K562 (cell line): ENCODE measurements around the gene TRMT1L. TPM values are rescaled to one million over a fixed set of nuclear protein-coding genes. Genes with fewer than 3 reads are reported as not detected.

Experiments used
- ASH1L ChIP-seq: fragments of 450-650 bp; IDR thresholded peaks from 2 replicates; pipeline ENCODE4 v1.6.1; 2018; ENCODE audit warnings: borderline replicate concordance, mild to moderate bottlenecking, low read depth; ENCODE audit not compliant: partially characterized antibody
- ATF7 ChIP-seq: fragments of 450-650 bp; IDR thresholded peaks from 2 replicates; pipeline ENCODE4 v1.7.1; 2014; ENCODE audit warnings: mild to moderate bottlenecking, moderate library complexity
- COPS2 ChIP-seq: fragments of 450-650 bp; conservative IDR thresholded peaks from 2 replicates; pipeline ENCODE4 v1.6.1; 2016; ENCODE audit warnings: mild to moderate bottlenecking, moderate library complexity
- GTF2E2 ChIP-seq: fragments of 200-800 bp; sonication (Bioruptor generic); IDR thresholded peaks from 2 replicates; pipeline ENCODE4 v1.6.1; 2016; ENCODE audit warnings: missing genetic modification characterization, missing compliant biosample characterization
- HMGN3 ChIP-seq: IDR thresholded peaks from 2 replicates; pipeline ENCODE4 v1.6.1; 2011; ENCODE audit warnings: borderline replicate concordance, low read depth, mild to moderate bottlenecking, mixed read lengths, low read length; ENCODE audit not compliant: insufficient read length; ENCODE audit errors: extremely low read depth
- KHSRP ChIP-seq: fragments of 450-650 bp; IDR thresholded peaks from 2 replicates; pipeline ENCODE4 v1.6.1; 2017
- MIER1 ChIP-seq: fragments of 450-650 bp; IDR thresholded peaks from 2 replicates; pipeline ENCODE4 v1.6.1; 2016; ENCODE audit warnings: antibody characterized with exemption, mild to moderate bottlenecking, low read depth
- NCOA1 ChIP-seq: fragments of 450-650 bp; IDR thresholded peaks from 2 replicates; pipeline ENCODE4 v1.6.1; 2016; ENCODE audit warnings: low read depth
- NR2C1 ChIP-seq, 2 experiments: fragments of 450-650 bp; IDR thresholded peaks; 2 replicates each; pipeline ENCODE4 v1.6.1; 2017; ENCODE audit warnings: mild to moderate bottlenecking in 2 of 2, antibody characterized with exemption in 1 of 2, inconsistent platforms in 1 of 2, missing compliant biosample characterization in 1 of 2, missing genetic modification characterization in 1 of 2
- NR2F6 ChIP-seq: fragments of 450-650 bp; formaldehyde crosslinking; IDR thresholded peaks from 2 replicates; pipeline ENCODE4 v1.4.0; 2020; ENCODE audit warnings: mild to moderate bottlenecking
- SMAD2 ChIP-seq: fragments of 150-350 bp; IDR thresholded peaks from 2 replicates; pipeline ENCODE4 v1.6.1; 2014; ENCODE audit warnings: low read depth, mild to moderate bottlenecking, low read length
- SNIP1 ChIP-seq: fragments of 450-650 bp; IDR thresholded peaks from 2 replicates; pipeline ENCODE4 v1.7.1; 2017; ENCODE audit warnings: low read depth, mild to moderate bottlenecking
- TSHZ1 ChIP-seq: fragments of 250-450 bp; sonication (Bioruptor Pico); IDR thresholded peaks from 2 replicates; pipeline ENCODE4 v1.4.0; 2020; ENCODE audit warnings: mild to moderate bottlenecking, moderate library complexity
- YY1 ChIP-seq, 3 experiments: IDR thresholded peaks; 2 replicates each; pipeline ENCODE4 v1.6.1; 2011; ENCODE audit warnings: low read length in 2 of 3, mild to moderate bottlenecking in 2 of 3, moderate library complexity in 2 of 3, borderline replicate concordance in 1 of 3, control low read depth in 1 of 3, low read depth in 1 of 3; ENCODE audit not compliant: insufficient read depth in 3 of 3, insufficient replicate concordance in 2 of 3, control insufficient read depth in 1 of 3, insufficient read length in 1 of 3; ENCODE audit errors: extremely low read depth in 1 of 3
- ZNF24 ChIP-seq: fragments of 450-650 bp; IDR thresholded peaks from 2 replicates; pipeline ENCODE4 v1.6.1; 2016
- ZNF277 ChIP-seq: fragments of 250-450 bp; sonication (Bioruptor Pico); IDR thresholded peaks from 2 replicates; pipeline ENCODE4 v1.8.0; 2022; ENCODE audit warnings: inconsistent platforms, mild to moderate bottlenecking, moderate library complexity, borderline replicate concordance
- ZNF609 ChIP-seq: sonication (generic); formaldehyde crosslinking; IDR thresholded peaks from 2 replicates; pipeline ENCODE4 v1.8.1; 2023; ENCODE audit warnings: missing genetic modification reagents, mild to moderate bottlenecking, borderline replicate concordance
- ZNF75A ChIP-seq: fragments of 450-650 bp; formaldehyde crosslinking; IDR thresholded peaks from 2 replicates; pipeline ENCODE4 v1.4.0; 2020; ENCODE audit warnings: mild to moderate bottlenecking
- polyA plus RNA-seq, 8 experiments: library from polyadenylated mRNA; depleted of rRNA in 4 of 8; stranded (reverse) in 5 of 8; unstranded in 3 of 8; fragments of >200 nt; fragmentation: Nextera tagmentation in 2 of 8; fragmentation: Illumina TruSeq in 1 of 8; extraction: Ambion mirVana in 2 of 8; extraction: Trizol in 1 of 8; gene quantifications; 2 replicates each; pipeline versions ENCODE4 v1.2.1 to v1.2.3, GENCODE V29; 2011 to 2014; ENCODE audit warnings: inconsistent platforms in 1 of 8, missing spikeins in 1 of 8
- total RNA-seq, 7 experiments: library from RNA; depleted of rRNA in 6 of 7; stranded (reverse); fragments of >200 nt in 6 of 7; fragmentation: Illumina TruSeq in 2 of 7; extraction: Trizol in 2 of 7; gene quantifications; 2 replicates each; pipeline versions ENCODE4 v1.2.1 to v1.2.3, GENCODE V29; 2011 to 2021; ENCODE audit warnings: low replicate concordance in 1 of 7

The TRMT1L gene
- total and polyA plus RNA-seq, 9 of the 15 experiments (the other 6 are each of a cell fraction or from before 2014, with no cell fraction given), result 6.4 to 88.9 (median 32.9) TPM

- TF ChIP-seq SMAD2 (no peak), ATF7 (peak; percentile 86), ZNF24 (no peak), TSHZ1 (CRISPR knock-in tag) (no peak), YY1 (IDR thresholded peaks at IDR 0.05; ENCODE audit: borderline replicate concordance in 1 of 3, control insufficient read depth in 1 of 3, extremely low read depth in 1 of 3, insufficient read depth in 3 of 3, insufficient read length in 1 of 3, insufficient replicate concordance in 2 of 3, low read depth in 1 of 3, low read length in 2 of 3) (peak in 2 of 3 experiments; percentile 38 to 41), NR2F6 (no peak), NCOA1 (peak; percentile 89), KHSRP (no peak), MIER1 (no peak), ASH1L (no peak), ZNF609 (CRISPR knock-in tag) (no peak), SNIP1 (no peak), NR2C1 (IDR thresholded peaks at IDR 0.05) (peak; percentile 98), NR2C1 (tag; IDR thresholded peaks at IDR 0.05) (peak; percentile 99), ZNF75A (CRISPR knock-in tag) (no peak), HMGN3 (peak; percentile 78), ZNF277 (CRISPR knock-in tag) (no peak), COPS2 (no peak), GTF2E2 (tag) (no peak)
Observed at GRCh38 chr1:185156854-185157598, at the start of gene TRMT1L, which contains the start of gene SWT1 (continued).
